Measurements from ENCODE around the gene ARAP2.

ARAP2 gene

DNA sequence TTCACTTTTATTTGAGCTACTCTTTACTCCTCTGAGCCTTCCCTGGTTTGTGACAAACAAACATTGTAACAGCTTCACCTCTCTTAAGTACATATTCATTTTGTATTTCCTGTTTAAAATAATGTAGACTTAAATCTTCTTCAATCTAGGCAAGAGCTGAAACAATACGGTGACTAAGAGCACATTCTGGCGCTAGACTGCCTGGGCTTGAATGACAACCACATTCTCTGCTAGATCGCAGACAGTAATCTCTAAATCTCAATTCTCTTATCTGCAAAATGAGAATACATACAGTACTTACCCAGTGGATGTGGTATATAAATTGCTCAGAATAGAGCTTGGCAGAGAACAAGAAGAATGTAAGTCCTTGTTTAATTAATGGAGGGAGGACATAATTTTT, 144.8 kb downstream of the ARAP2 start:
- no peak for DNase-seq

DNA sequence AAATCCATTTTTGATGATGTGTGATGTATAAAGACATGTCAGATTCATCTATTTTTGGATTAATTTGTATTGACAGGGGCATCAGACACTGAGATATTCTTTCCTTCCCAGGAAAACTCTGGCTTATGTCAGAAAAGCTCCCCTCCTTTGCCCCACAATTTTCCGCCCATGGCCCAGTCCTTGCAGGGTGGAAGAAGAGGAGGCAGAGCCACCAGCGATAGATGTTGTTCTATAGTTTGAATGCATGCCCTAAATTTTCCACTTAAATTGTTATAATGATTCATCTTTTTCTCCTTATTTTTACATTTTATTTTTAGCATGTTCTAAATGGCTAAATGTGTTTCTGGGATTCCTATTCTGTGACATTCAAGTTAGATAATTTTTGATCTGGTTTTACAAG, 149.3 kb downstream of the ARAP2 start:
- no peak for DNase-seq

DNA sequence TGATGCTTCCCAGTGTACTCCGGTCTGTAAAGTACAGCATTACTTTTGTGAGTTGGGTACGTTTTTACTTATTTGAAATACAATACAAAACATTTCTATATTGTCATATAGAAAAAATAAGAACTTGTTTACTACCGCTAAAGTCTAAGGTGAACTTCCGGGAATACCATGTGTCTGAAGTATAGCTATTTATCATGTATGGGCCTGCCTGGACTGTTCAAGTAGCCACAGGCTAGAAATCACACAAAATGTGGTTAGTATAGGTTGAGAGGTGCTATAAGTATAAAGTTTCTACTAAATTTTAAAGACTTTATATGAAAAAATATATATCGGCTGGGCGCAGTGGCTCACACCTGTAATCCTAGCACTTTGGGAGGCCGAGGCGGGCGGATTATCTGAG, 152.3 kb downstream of the ARAP2 start:
- no peak for DNase-seq

DNA sequence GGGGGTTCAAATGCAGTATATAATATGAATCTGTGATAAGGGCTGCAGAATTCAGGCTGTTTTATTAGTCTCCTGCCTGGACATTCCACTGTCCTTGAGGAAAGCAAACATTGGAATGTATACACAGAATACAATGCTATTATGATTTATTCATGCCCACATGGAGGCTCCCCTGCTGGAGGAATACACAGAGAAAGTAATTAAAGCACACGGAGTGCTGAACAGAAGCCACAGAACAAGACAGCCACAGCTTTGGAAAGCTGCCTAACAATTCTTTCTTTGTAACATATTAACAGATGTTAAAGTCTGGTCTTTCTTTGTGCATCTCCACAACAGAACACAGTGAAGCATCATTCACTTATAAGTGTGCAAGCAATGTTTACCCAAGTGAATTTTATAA, 155.8 kb downstream of the ARAP2 start:
- DNase-seq, result no peak

DNA sequence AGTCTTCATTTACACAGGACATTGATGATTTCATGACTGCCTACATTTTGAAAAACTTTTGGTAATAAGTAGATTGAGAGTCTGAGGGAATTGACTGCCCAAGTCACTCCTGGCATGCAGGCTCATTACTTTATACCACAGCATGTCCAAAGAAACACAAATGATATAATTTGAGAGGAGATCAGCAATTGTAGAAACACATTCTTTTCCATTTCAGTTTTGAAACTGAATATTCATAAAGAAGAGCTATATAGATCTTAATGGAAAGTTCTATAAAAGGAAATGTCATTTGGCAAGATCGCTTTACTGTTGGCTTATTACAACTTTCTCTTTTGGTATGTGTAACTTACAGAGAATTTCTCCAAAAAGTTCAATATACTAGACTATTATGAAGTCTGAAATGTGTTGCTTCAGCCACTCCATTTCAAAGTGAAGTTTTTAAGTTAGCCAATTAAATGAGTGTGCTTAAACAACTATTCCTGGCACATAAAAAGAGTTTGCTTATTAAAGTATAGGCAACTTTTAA, 158.0 kb downstream of the ARAP2 start:
- no peak for DNase-seq

DNA sequence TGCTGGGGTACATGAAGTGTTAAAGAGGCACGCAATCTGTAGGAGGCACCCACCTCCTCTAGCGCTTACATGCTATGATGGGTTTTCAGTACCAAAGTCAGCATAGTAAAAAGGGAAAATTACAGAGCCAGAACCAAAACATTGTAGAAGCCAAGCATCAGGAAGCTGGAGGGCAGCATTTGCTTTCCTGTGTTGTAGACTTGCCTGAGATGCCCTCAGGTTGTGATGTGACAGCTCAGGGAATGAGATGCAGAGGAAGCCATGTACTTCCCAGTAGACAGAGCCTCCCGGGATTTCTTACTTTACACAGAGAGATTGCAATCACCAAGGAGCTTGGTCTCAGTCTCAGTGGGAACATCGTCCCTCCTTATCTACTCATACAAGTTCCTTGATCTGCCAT, 161.5 kb downstream of the ARAP2 start:
- no peak for DNase-seq

DNA sequence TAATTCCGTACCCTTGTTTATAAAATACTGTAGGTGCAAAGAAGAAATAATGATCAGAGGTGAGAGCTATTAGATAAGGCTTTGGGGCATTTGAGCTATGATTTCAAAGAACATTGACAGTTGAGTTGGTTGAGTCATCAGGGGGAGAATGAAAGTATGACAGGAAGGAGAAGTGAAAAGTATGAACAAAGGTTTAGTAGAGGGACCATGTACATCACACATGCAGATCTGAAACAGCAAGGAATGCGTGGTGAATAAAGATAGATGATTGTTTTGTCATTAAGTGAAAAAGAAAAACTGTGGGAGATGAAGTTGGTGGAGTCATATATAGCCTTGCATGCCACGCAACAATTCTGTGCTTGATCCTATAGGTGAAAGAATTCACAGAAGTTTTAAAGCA, 163.1 kb downstream of the ARAP2 start:
- DNase-seq, result no peak

DNA sequence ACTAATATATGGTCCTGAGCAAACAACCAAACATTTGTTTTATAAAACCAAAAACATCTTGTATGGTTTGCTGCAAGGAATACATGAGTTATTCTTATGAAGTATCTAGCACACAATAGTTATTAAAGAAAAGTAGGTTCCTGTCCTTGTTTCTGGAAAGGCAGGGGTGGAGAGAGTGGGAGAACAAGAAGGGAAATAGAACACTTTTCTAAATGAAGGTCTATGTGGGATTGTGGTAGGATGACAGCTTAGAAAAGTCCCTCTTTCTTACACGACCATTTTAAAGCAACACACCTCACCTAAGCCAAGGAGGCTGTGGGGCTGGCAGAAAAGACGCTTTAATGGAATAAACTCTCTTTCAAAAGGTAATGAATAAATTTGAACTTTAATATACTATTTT, 164.6 kb downstream of the ARAP2 start:
- no peak for DNase-seq

DNA sequence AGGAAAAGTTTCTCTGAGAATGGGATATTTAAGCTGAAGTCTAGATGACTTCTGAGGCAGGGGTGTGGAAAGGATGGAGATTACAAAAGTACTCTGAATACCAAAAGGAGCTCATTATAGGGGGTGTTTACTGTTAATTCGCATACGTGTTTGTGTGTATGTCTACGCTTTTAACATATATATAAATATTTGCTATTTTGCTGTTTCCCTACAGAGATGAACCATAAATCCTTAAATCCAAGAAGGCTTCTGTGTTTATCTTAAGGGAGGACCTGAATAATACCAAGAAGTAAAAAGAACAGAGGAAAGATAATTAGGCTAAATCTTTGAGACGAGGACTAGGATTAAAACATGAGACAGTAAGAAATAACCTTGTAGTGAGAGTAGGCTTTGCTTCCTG, 166.0 kb downstream of the ARAP2 start:
- no peak for DNase-seq

DNA sequence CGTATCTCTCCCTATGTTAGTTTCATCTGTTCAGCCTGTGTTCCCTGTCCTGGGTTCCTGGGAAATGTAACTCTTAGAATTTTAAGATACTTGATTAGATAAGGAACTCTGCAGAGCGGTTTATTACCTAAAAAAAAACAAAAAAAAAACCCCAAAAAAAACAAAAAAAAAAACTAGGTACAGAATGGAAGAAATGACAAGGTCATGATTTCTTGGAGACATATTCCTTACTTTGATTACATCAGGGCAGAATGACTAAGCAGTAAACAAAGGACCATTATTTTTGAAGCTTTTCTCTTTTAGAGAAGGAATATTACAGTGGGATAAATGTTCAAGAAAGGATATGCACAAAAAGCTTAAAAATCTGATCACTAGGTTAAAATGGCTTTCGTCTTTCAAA, 171.8 kb downstream of the ARAP2 start:
- no peak for DNase-seq

DNA sequence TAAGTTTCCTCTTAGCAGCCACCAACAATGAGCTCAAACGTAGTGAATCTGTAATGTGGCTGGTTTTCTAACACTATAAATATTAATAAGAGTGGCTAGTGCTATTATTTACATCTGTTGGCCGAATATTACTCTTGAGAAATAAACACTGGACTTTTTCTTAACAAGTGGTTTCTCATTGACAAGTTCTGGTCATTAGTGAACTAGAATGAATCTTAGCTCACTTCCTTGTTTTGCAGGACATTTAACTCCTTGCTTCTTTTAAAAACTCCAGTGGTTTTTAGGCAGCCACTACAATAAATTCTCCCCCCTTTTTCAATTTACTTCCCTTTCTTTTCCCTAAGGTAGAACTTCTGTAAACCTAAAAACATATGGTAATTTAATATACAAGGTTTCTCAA, 177.2 kb downstream of the ARAP2 start:
- no peak for DNase-seq

DNA sequence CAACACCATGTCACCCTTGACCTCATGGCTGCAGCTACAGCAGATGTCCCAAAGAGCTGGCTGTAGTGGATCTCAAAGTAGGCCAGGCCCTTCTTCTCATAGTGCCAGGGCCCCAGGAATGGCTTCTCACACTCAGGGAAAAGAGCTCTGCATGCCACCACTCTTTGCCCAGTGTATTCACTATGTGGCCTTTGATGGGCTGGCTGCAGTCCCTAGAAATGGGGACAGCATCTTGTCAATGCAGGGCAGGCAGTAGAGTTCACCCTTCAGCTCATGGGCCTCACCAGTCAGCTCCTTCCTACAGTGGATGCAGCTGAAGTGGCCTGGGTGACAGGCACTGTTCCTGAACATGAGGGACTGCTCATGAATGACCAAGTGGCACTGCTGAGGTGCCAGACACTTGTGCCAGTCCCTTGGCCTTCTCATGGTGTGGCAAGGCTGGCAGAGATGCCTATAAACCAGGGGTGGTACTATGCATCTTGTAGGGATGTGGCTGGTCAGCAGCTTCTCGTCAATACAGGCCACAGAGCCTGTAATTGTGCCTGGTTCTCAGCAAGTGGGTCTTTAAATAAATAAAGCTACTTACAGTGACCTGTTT, 178.9 kb downstream of the ARAP2 start:
- no peak for DNase-seq

DNA sequence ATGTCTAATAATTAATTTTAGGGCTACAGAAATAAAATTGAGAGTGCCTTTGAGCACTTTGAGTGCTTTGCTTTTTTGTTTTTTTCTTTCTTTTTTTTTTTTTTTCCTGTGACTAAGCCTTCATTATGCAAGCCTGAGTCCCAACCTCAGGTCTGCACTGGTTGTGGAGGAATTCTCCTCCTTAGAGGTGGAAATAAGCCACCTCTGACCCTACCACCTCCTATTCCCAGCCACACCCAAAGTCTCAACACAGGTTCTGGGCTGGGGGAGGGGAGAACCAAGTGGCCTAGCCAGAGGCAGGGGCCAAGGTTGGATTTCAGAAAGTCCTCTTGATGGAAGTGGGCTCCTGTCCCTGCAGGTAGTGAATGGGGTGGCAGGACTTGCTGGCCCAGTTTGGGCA, 180.2 kb downstream of the ARAP2 start:
- no peak for DNase-seq

DNA sequence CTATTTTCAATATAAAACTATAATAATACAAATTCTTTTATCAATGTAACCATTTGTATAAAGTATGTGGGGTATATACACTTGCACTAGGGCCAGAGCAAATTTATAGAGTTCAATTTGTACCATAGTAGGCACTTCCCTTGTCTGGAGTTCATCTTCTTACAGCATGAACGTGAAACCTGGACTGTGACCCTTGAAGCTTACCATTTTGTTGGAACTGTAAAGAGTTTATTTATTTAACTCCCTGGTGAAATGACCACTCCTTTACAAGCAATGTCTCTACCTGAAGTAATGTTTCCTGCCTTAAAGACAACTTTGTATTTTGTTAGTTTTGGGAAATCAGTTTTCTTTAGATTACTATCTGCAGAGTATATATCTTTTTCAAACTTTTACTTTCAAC, 188.2 kb downstream of the ARAP2 start:
- DNase-seq, result no peak

DNA sequence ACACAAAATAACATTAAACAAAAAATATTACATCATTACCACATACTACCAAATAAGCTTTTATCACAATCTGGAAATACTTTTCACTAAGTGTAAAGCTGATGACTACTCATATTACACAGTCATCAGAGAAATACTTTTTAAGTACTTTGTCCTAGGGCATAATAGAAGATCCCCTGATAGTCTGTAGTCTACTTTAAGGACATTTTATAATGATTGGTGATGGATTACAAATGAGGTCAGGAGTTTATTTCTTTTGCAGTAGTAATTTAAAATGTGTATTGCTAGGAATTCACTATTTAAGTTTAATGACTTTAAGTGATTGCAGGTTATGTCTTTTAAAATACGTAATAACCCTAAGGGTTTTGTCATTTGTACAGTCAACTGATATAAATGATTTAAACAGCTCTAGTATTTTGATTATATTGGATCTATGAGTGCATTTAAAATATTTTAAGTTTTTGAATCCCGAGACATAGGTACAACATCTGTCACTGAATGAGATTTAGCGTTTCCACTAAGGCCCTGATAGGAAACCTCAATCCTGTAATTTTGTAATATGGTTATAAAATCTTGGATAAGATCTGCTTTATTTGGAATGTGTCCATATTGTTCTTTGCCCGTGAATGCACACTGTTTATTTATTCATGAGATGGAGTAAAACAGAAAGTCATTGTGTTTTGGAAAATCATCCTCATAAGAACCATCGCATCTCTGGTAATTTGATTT, 189.5 kb downstream of the ARAP2 start:
- no peak for DNase-seq

DNA sequence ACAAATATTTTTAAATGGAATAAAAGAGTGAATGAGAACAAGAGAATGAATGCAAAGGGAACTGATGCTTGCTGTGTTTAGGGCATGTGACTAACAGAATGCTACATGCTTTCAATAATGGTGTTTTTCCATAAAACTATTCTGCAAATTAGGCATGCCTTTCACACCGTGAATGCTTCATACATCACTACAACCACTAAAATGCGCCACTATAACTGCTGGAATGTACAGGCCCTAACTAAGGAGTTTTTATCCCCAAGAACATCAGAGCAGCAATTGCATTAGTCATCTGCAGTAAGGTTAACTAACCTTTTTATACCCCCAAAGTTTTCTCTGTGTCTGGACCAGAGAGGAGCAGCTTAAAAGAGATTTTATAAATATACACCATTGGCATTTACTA, 190.4 kb downstream of the ARAP2 start:
- DNase-seq, result no peak

DNA sequence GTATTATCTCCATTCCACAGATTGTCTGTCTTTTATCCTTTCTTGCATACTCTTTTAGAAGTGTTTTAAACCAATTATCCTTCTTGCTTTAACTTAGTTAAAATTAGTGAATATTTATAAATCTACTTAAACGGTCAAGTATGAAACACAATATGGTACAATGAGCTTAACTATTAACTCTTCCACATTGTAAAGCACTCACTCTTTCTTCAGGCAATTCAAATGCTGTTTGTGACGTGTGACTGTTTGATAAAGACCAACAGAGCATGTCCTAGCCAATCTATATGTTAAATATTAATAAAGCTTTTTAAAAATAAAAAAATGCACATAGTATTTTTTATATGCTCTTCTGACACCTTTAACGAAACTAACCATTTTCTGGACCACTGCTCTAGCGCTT, 192.7 kb downstream of the ARAP2 start:
- DNase-seq, result no peak

DNA sequence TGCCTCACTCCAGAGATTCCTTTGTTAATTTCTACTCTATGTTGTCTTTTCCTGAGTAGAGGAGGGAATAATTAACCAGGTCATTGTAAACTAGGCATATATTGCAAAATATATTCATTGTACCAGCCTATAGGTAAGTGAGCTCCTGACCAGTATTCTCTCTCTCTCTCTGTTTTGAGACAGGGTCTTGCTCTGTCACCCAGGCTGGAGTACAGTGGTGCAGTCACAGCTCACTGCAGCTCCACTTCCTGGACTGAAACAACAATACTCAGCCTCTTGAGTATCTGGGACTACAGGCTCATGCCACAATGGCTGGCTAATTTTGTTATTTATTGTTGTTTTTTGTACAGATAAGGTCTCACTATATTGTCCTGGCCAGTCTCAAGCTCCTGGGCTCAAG, 198.3 kb downstream of the ARAP2 start:
- DNase-seq, result no peak

DNA sequence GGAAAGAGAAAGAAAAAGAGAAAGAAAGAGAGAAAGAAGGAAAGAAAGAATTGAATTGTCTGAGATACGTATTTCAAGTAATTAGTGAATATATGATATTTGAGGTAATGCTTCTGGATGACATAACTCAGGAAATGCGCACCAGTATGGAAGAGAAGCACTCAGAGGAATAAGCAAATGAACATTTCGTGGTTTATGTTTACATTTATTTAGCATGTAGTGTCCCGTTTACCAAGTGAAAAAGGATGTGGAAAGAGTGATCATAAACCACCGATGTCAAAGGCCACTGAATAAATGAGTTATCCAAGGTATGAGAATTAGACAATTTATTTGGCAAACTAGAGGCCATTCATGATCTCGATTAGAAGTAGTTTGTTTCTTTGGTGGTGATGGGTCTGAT, 200.4 kb downstream of the ARAP2 start:
- no peak for DNase-seq

DNA sequence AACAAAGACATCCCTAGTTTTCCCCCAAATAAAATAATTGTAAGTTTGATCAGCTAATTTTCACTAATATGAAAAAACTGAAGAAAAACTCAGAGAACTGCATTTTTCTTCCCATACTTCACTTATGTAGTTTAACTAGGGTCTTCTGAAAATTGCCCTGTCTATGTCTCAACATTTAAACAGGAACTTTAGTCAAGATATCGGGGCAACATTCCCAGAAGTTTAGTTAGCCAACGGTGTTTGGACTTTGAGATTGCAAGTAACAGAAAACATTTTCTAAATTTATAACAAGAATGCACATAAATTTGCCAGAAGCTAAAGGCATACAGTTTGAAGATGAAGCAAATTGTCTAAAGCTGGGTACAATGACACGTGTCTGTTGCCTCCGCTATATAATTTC, 201.1 kb downstream of the ARAP2 start:
- DNase-seq, result no peak

DNA sequence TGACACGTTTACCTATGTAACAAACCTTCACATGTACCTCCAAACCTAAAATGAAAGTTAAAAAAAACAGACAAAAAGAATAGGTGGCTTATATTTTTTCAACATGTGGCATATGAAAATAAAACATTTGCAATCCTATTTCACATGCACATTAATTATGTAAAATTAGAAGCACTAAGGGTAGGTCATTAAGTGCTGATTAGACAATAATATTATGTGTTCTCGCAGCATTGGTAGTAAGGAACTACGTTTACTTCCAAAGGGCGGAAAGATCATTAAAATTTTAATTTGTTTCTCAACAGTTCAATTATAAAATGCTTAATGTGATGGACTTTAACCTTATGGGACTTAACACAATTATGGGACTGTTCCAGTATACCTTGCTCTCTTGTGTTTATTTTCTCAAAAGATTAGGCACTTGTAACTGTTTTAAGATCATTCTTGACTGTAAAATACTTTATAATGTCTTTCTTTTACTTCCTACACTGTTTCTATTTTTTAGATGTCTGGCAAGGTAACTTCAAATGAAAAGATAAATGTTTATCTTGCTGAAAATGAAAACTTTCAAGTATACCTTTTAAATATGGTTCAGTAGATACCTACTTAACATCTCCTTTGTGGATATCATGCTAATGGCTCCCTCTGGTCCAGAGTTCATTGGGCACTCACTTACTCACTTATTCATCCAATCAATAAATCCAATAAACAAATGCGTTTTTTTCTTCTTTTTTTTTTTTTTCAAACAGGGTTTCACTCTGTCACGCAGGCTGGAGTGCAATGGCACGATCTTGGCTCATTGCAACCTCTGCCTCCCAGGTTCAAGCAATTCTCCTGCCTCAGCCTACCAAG, 202.0 kb downstream of the ARAP2 start:
- DNase-seq, result no peak

DNA sequence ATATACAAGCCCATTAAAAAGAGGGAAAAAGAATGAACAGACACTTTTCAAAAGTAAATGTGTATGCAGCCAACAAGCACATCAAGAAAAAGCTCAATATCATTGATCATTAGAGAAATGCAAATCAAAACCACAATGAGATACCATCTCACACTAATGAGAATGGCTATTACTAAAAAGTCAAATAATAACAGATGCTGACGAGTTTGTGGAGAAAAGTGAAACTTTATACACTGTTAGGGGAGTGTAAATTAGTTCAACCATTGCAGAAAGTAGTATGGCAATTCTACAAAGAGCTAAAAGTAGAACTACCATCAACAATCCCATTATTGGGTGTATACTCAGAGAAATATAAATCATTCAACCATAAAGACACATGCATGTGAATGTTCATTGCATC, 203.0 kb downstream of the ARAP2 start:
- DNase-seq, result no peak

DNA sequence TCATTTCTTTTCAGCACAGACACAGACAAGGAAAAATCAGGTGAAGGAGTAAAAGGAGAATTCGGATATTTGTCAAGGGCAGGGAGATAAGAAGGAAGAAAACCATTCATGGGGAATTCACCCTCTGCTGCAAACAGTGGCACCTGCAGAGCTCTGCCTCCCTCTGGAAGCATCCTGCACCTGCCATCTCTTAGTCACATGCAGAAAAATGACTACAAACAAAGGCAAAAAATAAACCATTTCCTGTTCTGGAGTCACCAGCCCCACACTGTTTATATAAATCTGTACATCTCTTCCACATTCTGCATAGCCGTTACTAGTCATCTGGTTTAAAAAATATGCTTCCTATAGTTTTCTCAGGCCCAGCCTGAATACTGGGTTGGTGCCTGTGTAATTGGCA, 205.3 kb downstream of the ARAP2 start:
- no peak for DNase-seq

DNA sequence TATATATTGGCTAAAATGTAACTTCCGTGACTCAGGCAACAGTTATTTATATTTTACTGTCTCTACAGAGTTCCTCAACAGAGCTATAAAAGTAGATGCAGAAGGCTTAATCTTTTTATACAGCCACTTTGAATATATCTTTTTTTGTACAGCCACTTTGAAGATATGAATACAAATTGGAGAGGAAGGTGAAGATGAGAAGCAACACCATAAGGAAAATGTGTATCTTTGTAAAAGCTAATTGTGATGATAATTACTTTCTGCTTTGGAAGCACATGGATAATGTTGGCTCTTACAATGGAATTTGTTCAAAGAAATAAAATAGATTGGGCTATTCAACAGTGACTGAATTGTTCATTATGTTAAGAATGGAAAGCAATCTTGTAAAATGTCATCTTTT, 205.8 kb downstream of the ARAP2 start:
- no peak for DNase-seq

All from DMS79 (cell line).